ENCODE data around the gene ACAN. TPM values are rescaled to one million over a fixed set of nuclear protein-coding genes. Genes with fewer than 3 reads are reported as not detected.

ACAN gene
- total and polyA plus RNA-seq, 9 of the 15 experiments (the other 6 are each of a cell fraction or from before 2014, with no cell fraction given), result not detected

DNA sequence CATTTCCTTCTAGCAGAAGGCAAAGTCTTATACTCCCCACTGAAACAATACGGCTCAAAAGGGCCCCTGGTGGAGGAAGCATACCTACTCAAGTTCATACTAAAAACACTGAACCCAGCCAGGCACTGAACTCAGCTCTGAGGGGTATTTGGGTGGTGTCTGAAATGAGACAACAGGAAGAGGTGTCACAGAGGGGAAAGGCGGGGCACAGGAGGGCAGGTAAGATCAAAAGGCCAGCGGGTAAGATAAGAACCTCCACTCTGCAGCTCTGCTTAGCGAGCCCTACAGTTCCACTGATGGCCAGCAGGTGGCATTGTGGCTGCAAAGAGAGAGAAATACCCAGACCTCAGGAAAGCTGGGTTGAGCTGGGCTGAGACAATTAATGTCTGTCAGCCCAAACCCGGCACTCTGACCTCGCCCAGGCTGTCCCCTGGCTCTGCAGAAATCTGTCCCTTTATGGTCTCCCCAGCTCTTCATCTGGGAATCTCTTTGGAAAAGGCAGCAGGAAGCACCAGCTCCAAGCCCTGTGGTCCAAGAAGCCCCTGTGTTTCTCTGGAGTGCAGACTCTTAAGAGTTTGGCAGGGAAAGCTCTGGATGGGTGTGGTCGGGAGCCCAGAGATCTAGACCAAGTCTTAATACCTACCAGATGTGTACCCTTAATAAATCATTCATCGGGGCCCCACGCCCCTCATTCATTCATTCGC lies 101.5 kb downstream of the ACAN start (continued):
- TF ChIP-seq, protein P1, sequence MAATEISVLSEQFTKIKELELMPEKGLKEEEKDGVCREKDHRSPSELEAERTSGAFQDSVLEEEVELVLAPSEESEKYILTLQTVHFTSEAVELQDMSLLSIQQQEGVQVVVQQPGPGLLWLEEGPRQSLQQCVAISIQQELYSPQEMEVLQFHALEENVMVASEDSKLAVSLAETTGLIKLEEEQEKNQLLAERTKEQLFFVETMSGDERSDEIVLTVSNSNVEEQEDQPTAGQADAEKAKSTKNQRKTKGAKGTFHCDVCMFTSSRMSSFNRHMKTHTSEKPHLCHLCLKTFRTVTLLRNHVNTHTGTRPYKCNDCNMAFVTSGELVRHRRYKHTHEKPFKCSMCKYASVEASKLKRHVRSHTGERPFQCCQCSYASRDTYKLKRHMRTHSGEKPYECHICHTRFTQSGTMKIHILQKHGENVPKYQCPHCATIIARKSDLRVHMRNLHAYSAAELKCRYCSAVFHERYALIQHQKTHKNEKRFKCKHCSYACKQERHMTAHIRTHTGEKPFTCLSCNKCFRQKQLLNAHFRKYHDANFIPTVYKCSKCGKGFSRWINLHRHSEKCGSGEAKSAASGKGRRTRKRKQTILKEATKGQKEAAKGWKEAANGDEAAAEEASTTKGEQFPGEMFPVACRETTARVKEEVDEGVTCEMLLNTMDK (IDR thresholded peaks at IDR 0.05; ENCODE audit: borderline replicate concordance, insufficient read depth, low read depth, low read length, poor library complexity, severe bottlenecking), result peak; percentile 57
- no peak for TF ChIP-seq ZNF668 (CRISPR knock-in tag; IDR thresholded peaks at IDR 0.05)
- TF ChIP-seq KDM1A (IDR thresholded peaks at IDR 0.05), result no peak
- no peak for TF ChIP-seq NFXL1 (CRISPR knock-in tag; IDR thresholded peaks at IDR 0.05)
- TF ChIP-seq SRSF9 (IDR thresholded peaks at IDR 0.05; ENCODE audit: borderline replicate concordance, low read depth, low read length), result no peak
- TF ChIP-seq, protein P2, sequence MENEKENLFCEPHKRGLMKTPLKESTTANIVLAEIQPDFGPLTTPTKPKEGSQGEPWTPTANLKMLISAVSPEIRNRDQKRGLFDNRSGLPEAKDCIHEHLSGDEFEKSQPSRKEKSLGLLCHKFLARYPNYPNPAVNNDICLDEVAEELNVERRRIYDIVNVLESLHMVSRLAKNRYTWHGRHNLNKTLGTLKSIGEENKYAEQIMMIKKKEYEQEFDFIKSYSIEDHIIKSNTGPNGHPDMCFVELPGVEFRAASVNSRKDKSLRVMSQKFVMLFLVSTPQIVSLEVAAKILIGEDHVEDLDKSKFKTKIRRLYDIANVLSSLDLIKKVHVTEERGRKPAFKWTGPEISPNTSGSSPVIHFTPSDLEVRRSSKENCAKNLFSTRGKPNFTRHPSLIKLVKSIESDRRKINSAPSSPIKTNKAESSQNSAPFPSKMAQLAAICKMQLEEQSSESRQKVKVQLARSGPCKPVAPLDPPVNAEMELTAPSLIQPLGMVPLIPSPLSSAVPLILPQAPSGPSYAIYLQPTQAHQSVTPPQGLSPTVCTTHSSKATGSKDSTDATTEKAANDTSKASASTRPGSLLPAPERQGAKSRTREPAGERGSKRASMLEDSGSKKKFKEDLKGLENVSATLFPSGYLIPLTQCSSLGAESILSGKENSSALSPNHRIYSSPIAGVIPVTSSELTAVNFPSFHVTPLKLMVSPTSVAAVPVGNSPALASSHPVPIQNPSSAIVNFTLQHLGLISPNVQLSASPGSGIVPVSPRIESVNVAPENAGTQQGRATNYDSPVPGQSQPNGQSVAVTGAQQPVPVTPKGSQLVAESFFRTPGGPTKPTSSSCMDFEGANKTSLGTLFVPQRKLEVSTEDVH (IDR thresholded peaks at IDR 0.05; ENCODE audit: low read depth, partially characterized antibody), result no peak
- no peak for TF ChIP-seq FOXA1 (IDR thresholded peaks at IDR 0.05; ENCODE audit: borderline replicate concordance)
- TF ChIP-seq ZNF224 (CRISPR knock-in tag; IDR thresholded peaks at IDR 0.05), result no peak
- TF ChIP-seq CREB1 (IDR thresholded peaks at IDR 0.05), result no peak; the same call in 1 of the 2 replicates
- TF ChIP-seq CREB1 (CRISPR knock-in tag; IDR thresholded peaks at IDR 0.05), result no peak
- peak; percentile 90 for TF ChIP-seq SMC3 (conservative IDR thresholded peaks at IDR 0.05; ENCODE audit: insufficient read depth, low read depth, low read length)
- peak; percentile 22; the same call in 1 of the 2 replicates for TF ChIP-seq ZNF239 (CRISPR knock-in tag; IDR thresholded peaks at IDR 0.05)
- TF ChIP-seq L3MBTL2 (IDR thresholded peaks at IDR 0.05), result no peak
- no peak for TF ChIP-seq CHD2 (IDR thresholded peaks at IDR 0.05; ENCODE audit: low read depth, low read length)
- TF ChIP-seq, protein P3, sequence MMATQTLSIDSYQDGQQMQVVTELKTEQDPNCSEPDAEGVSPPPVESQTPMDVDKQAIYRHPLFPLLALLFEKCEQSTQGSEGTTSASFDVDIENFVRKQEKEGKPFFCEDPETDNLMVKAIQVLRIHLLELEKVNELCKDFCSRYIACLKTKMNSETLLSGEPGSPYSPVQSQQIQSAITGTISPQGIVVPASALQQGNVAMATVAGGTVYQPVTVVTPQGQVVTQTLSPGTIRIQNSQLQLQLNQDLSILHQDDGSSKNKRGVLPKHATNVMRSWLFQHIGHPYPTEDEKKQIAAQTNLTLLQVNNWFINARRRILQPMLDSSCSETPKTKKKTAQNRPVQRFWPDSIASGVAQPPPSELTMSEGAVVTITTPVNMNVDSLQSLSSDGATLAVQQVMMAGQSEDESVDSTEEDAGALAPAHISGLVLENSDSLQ (IDR thresholded peaks at IDR 0.05), result peak; percentile 79
- no peak for TF ChIP-seq CBX2 (IDR thresholded peaks at IDR 0.05; ENCODE audit: insufficient read depth, low read length, poor library complexity, severe bottlenecking)
- no peak for TF ChIP-seq PHTF2 (CRISPR knock-in tag; IDR thresholded peaks at IDR 0.05)
- peak; percentile 62 for TF ChIP-seq SMARCB1 (IDR thresholded peaks at IDR 0.05; ENCODE audit: insufficient read length, low read depth)
- TF ChIP-seq ZKSCAN3 (CRISPR knock-in tag; IDR thresholded peaks at IDR 0.05), result no peak
- no peak for TF ChIP-seq PHF20 (IDR thresholded peaks at IDR 0.05; ENCODE audit: partially characterized antibody)
- TF ChIP-seq, protein P4, sequence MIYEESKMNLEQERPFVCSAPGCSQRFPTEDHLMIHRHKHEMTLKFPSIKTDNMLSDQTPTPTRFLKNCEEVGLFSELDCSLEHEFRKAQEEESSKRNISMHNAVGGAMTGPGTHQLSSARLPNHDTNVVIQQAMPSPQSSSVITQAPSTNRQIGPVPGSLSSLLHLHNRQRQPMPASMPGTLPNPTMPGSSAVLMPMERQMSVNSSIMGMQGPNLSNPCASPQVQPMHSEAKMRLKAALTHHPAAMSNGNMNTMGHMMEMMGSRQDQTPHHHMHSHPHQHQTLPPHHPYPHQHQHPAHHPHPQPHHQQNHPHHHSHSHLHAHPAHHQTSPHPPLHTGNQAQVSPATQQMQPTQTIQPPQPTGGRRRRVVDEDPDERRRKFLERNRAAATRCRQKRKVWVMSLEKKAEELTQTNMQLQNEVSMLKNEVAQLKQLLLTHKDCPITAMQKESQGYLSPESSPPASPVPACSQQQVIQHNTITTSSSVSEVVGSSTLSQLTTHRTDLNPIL (CRISPR knock-in tag; IDR thresholded peaks at IDR 0.05), result no peak
- no peak for TF ChIP-seq ZFP36 (IDR thresholded peaks at IDR 0.05; ENCODE audit: low read depth, low read length, partially characterized antibody)
- TF ChIP-seq MEIS2 (IDR thresholded peaks at IDR 0.05; ENCODE audit: partially characterized antibody), result peak; percentile 66

Measured in K562 (cell line).